K562 (cell line): ENCODE results near the gene TAL1. TPM values are rescaled to one million over a fixed set of nuclear protein-coding genes. Genes with fewer than 3 reads are reported as not detected.
A peak's percentile ranks its signal among the peaks of the same experiment; 100 is the strongest.

Experiments
- CHD2 ChIP-seq: IDR thresholded peaks from 2 replicates; pipeline ENCODE4 v1.6.1; 2011; ENCODE audit warnings: low read depth, low read length
- MAFG ChIP-seq: fragments of 450-650 bp; conservative IDR thresholded peaks from 2 replicates; pipeline ENCODE4 v1.6.1; 2016; ENCODE audit warnings: missing genetic modification characterization, missing compliant biosample characterization
- POLR2AphosphoS5 ChIP-seq: IDR thresholded peaks from 2 replicates; pipeline ENCODE4 v1.6.1; 2011; ENCODE audit warnings: mild to moderate bottlenecking, low read depth, low read length, moderate library complexity; ENCODE audit not compliant: control insufficient read depth, insufficient read depth
- RREB1 ChIP-seq: fragments of 250-450 bp; sonication (Bioruptor Pico); IDR thresholded peaks from 2 replicates; pipeline ENCODE4 v1.4.0; 2020
- ZHX1 ChIP-seq: fragments of 150-350 bp; conservative IDR thresholded peaks from 2 replicates; pipeline ENCODE4 v1.6.1; 2014; ENCODE audit warnings: low read length
- ZNF253 ChIP-seq: fragments of 250-450 bp; sonication (Bioruptor Pico); conservative IDR thresholded peaks from 2 replicates; pipeline ENCODE4 v1.6.1; 2021; ENCODE audit warnings: mild to moderate bottlenecking
- polyA plus RNA-seq, 8 experiments: library from polyadenylated mRNA; depleted of rRNA in 4 of 8; stranded (reverse) in 5 of 8; unstranded in 3 of 8; fragments of >200 nt; fragmentation: Nextera tagmentation in 2 of 8; fragmentation: Illumina TruSeq in 1 of 8; extraction: Ambion mirVana in 2 of 8; extraction: Trizol in 1 of 8; gene quantifications; 2 replicates each; pipeline versions ENCODE4 v1.2.1 to v1.2.3, GENCODE V29; 2011 to 2014; ENCODE audit warnings: inconsistent platforms in 1 of 8, missing spikeins in 1 of 8
- total RNA-seq, 7 experiments: library from RNA; depleted of rRNA in 6 of 7; stranded (reverse); fragments of >200 nt in 6 of 7; fragmentation: Illumina TruSeq in 2 of 7; extraction: Trizol in 2 of 7; gene quantifications; 2 replicates each; pipeline versions ENCODE4 v1.2.1 to v1.2.3, GENCODE V29; 2011 to 2021; ENCODE audit warnings: low replicate concordance in 1 of 7

Gene TAL1
- total and polyA plus RNA-seq, 9 of the 15 experiments (the other 6 are each of a cell fraction or from before 2014, with no cell fraction given): 18.5 to 106 (median 59.7) TPM

GRCh38 chr1:47238935-47239592 is 7.0 kb upstream of the TAL1 start (continued):
- peak; percentile 91 for TF ChIP-seq RREB1 (CRISPR knock-in tag)
- TF ChIP-seq MAFG (tag): no peak
- TF ChIP-seq ZNF253 (CRISPR knock-in tag): no peak
- no peak for TF ChIP-seq CHD2
- TF ChIP-seq ZHX1: no peak
- no peak for TF ChIP-seq POLR2AphosphoS5
